NCI-H2081 treated with DMSO at 0.1 percent for 48 hours (cell line): ENCODE measurements around the gene STARD7.
"Not testable (repeated sequence)": the region's sequence is repeated elsewhere in the genome, so short reads cannot be mapped to it uniquely, and the experiment has no call there.

ENCODE experiments used
- DNase-seq: peaks from one replicate; lab custom pipeline; 2025; lab: John Stamatoyannopoulos, UW

Gene STARD7

GRCh38 chr2:96163768-96164429 lies 44.7 kb downstream of the STARD7 start:
- DNase-seq, result no peak

GRCh38 chr2:96163415-96163767 lies 45.2 kb downstream of the STARD7 start:
- no peak for DNase-seq

GRCh38 chr2:96161898-96162297 lies 46.7 kb downstream of the STARD7 start:
- DNase-seq, result no peak

- DNase-seq, result not testable (repeated sequence)
Measured at GRCh38 chr2:96160366-96160765, 48.3 kb downstream of the STARD7 start.

GRCh38 chr2:96159084-96159830 lies 49.4 kb downstream of the STARD7 start:
- DNase-seq, result no peak

GRCh38 chr2:96158554-96158940 lies 50.1 kb downstream of the STARD7 start:
- no peak for DNase-seq

GRCh38 chr2:96157649-96158553 lies 50.7 kb downstream of the STARD7 start:
- no peak for DNase-seq

- no peak for DNase-seq
Measured at GRCh38 chr2:96156926-96157648, 51.5 kb downstream of the STARD7 start.

- DNase-seq, result no peak
Measured at GRCh38 chr2:96156011-96156820, 52.4 kb downstream of the STARD7 start.

GRCh38 chr2:96154506-96155380 lies 53.9 kb downstream of the STARD7 start:
- no peak for DNase-seq

- no peak for DNase-seq
Measured at GRCh38 chr2:96153991-96154431, 54.6 kb downstream of the STARD7 start.

GRCh38 chr2:96153291-96153713 lies 55.3 kb downstream of the STARD7 start:
- DNase-seq, result no peak

GRCh38 chr2:96152304-96153161 lies 56.1 kb downstream of the STARD7 start:
- no peak for DNase-seq

GRCh38 chr2:96151595-96152303 lies 56.9 kb downstream of the STARD7 start:
- no peak for DNase-seq

GRCh38 chr2:96150791-96151594 lies 57.6 kb downstream of the STARD7 start:
- DNase-seq, result no peak

- no peak for DNase-seq
Measured at GRCh38 chr2:96150007-96150640, 58.5 kb downstream of the STARD7 start.
